Erythroblast (primary cell): Measurements from ENCODE around the gene CDT1.
A peak's percentile ranks its signal among the peaks of the same experiment; 100 is the strongest.

ENCODE experiments used
- DNase-seq, 2 experiments: peaks; one replicate each; lab custom pipeline; 2025; lab: John Stamatoyannopoulos, UW
- GATA1 ChIP-seq: IDR thresholded peaks from 2 replicates; pipeline ENCODE4 v1.6.1; 2011; ENCODE audit warnings: low read depth, mild to moderate bottlenecking, control low read depth, low read length, moderate library complexity
- POLR2A ChIP-seq: IDR thresholded peaks from 2 replicates; pipeline ENCODE4 v1.6.1; 2011; ENCODE audit warnings: mild to moderate bottlenecking, low read length

CDT1 gene

DNA sequence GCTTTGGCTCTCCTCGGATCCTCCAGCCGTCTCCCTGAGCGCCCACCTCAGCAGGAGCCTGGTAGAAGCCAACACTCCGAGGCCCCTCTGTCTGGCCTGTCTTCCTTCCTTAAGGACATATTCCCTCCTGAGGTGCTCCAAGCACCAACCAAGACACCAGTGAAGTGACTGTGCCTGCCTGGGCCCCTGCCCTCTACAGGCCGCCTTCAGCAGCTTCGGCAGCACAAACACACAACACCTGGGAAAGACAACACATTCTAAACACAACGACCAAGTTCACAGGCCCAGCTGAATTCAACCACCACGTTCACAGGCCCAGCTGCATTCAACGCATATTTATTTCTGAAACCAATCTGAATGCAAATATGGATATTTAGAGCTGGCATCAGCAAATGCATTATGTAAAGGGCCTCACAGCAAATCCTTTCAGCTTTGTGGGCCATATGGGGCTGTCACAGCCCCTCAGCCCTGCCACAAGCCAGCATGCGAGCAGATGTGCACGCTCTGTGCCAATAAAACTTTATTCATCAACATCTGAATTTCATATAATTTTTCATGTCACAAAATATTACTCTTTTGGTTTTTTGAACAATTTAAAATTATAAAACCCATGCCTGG, 40.9 kb downstream of the CDT1 start:
- no peak for DNase-seq

DNA sequence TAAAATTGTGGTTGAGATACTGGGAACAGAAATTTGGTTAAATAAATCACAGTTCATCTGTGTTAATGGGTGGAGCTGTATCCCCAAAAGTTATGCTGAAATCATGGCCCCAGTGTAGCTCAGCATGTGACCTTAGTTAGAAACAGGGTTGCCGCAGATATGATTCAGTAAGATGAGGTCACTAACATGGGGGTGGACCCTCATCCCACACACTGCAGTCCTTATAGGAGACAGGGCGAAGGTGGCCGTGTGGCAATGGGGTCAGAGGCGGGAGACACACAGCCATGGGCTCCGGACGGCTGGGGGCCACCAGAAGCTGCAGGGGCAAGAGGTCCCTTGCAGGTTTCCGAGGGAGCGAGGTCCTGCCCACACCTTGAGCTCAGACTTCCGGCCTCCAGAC, 42.5 kb downstream of the CDT1 start:
- no peak for DNase-seq
- TF ChIP-seq POLR2A (no peak), GATA1 (no peak)

More for the DNA sequence above, 40.9 kb downstream of the CDT1 start:
- TF ChIP-seq GATA1 (no peak), POLR2A (no peak)

DNA sequence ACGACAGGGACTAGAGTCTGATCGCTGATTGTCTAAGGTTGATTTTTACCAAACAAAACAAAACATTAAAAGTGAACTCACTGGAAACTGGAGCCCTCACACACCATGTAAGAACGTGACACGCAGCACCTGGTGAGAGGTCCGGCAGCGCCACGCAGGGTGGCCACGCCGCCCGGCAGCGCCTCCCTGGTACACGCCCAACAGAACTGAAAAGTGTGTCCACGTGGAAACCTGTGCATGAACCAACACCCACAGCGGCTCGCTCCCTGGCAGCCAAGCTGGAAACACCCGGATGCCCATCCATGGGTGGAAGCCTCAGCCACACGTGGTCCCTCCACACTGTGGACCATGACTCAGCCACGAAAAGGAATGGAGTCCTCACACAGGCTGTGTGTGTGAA, 44.1 kb downstream of the CDT1 start:
- TF ChIP-seq GATA1 (no peak), POLR2A (no peak)
- DNase-seq, result no peak

DNA sequence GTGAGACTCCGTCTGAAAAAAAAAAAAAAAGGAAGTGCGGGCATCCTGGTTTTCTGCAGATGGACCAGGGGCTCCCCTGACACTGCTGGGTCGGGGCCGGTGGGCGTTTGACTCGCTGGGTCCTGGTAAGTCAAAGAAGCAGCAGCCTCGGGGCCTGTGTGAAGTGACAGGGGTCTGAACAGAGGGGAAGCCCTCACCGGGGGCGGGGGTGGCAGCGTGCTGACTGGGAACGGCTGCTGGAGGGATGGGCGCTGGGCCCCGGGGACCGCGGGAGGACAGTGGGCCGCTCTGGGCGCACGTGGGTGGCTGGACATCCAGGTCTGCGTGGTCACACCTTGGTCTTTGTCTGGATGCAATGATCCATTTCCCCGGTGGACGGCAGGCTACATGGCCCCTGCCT, 45.0 kb downstream of the CDT1 start:
- no peak for TF ChIP-seq GATA1
- TF ChIP-seq POLR2A, result no peak
- no peak for DNase-seq

DNA sequence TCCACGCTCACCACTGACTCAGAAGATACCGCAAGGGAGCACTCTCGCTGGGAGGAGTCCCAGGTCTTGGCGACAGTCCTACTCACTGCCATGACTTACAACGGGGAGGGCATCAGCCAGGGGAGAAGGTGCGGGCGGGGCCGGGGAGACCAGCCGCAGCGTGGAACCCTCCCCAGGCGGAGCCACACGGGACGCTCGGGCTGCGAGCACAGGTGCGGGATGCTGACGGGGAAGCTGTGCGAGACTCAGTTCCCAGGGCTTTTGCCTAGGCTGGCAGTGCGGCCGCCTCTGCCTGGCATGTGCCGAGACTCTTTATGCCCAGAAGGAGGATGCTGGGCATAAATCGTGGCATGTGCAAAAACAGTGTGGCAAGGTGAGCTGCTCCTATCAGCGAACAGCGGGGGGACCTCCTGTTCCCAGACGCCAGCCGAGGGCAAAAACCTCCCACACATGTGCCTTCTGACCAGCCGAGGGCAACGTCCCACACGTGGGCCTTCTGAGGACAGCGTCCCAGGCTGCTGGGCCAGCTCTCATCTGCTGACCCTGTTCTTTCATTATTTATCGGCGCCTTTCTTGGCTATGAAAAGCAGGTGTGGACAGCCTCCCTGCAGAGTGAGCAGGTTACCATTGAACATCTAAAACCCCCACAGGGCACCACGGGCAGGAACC, 47.1 kb downstream of the CDT1 start:
- DNase-seq, result no peak
- TF ChIP-seq POLR2A (no peak), GATA1 (no peak)

DNA sequence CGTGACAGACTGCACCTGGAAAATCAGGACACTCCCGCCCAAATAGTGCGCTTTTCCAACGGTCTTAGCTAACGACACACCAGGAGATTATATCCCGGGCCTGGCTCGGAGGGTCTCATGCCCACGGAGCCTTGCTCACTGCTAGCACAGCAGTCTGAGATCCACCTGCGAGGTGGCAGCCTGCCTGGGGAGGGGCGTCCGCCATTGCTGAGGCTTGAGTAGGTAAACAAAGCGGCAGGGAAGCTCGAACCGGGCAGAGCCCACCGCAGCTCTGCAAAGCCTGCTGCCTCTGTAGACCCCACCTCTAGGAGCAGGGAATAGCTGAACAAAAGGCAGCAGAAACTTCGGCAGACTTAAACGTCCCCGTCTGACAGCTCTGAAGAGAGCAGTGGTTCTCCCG, 48.0 kb downstream of the CDT1 start:
- no peak for DNase-seq
- TF ChIP-seq GATA1, result no peak

DNA sequence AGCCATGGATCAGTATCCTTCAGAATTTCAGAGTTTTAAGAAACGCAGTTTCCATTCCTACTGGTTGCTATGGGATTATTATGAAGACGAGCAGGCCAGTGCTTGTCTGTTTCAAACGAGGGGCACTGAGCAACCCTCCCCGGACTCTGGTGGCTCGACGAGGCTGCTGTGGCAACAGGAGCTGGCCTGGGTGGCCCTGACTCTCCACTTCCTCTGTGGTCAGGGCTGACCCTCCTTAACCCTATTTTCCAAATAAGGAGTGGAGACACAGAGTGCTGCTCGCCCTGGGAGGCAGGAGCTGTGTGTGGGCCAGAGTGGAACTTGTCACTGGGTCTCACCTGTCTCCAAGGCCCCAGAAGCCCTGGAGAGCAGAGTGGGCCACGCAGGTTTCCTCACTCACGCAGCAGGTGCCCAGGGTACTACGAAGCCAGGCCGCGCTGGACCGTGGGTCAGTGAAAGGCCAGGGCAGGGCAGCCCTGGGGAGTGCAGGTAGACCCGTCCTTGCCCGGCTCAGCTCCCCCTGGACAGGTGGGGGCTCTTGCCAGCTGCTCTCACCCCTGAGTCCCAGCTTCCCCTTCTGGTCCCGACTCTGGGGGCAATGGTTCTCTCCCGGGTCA, 49.8 kb downstream of the CDT1 start:
- DNase-seq, result no peak
- TF ChIP-seq POLR2A, result no peak
- TF ChIP-seq GATA1, result no peak

DNA sequence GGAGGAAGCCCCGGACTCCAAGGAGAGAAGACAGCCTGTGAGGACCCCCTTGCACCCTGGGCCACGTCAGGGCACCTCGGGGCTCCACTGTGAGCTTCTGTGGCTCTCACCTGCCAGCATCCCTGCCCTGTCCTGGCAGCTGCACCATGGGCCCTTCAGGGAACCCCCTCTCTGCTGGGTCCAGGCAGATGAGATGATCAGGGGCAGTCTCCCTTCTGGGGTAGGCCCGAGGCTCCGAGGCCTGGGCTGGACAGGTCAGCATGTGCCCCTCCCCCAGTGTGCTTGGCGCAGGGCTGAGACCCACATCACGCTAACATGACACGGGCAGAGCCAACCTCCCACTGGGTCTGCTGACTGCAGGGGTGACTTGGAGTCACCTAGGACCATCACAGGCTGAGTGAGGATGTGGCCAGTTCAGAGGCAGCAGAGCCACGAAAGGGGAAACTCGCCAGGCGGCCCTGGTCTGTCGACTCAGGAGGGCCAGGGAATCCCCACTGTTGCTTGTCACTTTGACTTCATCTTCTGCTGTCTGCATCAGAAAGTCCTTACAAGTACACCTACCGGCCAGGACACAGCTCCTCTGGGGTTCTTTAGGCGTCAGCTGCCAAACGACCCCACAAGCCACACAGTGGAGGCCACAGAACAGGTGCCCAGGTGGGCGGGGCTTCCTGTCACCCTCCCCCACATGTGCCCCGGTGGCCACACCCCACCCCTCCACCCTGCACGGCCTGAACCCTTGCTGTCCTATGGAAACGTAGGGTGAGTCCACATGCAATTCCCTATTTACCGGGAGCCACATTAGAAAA, 50.9 kb downstream of the CDT1 start:
- peak in 1 of 2 experiments; percentile 33 for DNase-seq
- TF ChIP-seq POLR2A, result no peak
- no peak for TF ChIP-seq GATA1

DNA sequence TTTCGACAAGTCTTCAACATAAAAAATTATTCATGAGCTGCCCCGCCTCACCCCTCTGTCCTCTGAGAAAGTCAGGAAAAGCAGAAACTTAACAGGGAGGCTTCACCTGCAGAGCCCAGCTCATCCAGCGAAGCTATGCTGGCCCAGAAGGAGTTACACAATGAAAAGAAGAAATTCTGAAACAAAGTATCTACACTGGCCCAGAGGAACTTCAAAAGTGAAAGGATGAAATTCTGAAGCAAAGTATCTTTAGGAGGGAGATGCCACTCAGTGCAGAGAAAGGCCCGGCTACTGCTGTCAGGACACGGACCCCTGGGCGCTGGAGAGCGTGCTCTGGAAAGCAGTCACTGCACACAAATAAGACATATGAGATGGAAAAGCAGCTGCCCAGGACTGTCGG, 51.6 kb downstream of the CDT1 start:
- no peak for TF ChIP-seq GATA1
- no peak for DNase-seq

DNA sequence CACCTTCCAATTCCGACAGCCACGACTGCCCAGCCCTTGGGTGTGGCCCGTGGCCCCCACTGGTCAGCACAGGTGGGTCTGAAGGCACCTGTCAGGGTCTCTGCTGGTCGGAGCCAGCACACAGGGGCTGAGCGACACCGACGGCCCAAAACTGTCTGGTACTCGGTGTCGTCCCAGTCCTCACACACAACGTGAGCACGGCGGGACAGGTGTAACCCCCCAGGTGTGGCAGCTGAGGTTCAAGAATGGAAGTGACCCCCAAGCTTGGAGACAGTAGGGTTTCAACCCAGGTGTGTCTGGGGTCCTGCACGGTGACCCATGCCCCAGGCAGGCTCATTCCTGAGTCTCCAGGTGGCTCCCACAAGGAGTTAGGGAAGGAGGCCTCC, 52.1 kb downstream of the CDT1 start:
- DNase-seq, result no peak
- TF ChIP-seq POLR2A (no peak), GATA1 (no peak)

DNA sequence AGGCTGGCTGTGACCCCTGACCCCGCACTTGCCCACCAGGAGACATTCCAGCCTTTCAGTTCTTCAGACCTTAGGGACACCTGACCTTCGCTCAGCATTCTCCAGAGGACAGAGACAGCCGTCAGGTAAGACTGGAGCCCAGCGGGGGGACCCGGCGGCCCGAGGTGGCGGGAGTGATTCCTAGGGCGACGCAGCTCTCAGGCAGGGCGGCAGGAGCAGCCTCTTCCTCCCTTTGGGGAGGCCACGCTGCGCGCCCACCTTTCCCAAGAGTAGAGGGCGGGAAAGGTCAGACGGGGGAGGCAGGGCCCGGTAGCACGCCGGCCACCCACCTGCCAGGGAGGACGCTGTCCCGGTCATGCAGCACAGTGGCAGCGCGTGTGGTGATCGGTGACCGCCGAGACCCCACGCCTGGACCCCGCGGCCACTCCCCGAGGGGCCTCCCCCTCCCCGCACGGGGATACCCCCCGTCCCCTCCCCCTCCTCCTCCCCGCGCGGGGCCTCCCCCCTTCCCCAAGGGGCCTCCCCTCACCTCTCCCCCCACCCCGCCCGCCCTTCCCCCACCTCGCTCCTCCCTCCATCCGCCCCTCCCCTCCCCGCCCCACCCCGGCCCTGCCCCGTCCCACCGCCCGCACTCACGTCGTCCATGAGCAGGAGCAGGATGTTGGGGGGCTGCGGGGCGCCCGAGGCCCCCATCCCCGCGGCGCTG, 52.7 kb downstream of the CDT1 start:
- TF ChIP-seq POLR2A (no peak), GATA1 (no peak)
- DNase-seq, result peak in 1 of 2 experiments; percentile 40

DNA sequence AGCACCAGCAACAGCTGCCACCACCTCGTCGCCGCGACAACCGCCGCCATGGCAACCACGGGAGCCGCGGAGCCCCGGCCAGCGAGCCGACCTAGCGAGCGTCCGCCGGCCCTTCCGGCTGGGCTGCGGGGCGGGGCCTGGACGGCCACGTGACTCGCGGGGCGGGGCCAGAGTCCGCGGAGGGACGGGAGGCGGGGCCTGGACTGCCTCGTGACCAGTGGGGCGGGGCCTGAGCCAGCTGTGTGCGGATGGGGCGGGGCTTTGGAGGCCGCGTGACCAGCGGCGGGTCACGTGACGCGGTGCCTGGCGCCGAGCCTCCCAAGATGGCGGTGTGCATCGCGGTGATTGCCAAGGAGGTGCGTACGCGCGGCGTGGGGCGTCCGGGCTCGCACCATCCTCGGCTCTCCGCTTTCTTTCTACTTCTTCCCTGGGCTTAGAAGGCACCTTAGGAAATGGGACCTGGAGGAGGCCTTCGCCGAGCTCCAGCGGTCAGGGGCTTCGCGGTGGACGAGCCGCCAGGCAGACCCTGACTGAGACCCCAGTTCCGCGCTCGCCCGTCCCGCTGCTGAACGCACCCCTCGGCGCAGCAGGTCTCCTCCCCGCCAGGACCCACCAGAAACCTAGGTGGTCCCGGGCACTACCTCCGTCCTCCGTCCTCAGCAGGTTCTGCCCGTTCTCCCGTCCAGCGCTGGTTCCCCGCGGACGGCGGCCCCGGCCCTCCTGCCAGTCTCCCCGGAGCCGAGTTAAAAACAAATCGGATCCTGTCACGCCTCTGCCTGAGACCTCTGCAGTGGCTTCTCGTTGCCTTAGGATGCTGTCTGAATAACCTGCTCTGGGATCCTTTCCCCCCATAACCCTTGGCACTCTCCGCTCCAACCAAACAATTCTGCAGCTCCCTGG, 53.5 kb downstream of the CDT1 start, which contains the start of the genes GALNS and TRAPPC2L:
GALNS (minus strand) TSS at position 120 of the 900 bp plus-strand sequence; CDS start at position 50, 70 bp downstream.
TRAPPC2L (plus strand) TSS at position 300 of the 900 bp plus-strand sequence; CDS start at position 324, 24 bp downstream.
- peak; percentile 97 to 100 for DNase-seq
- TF ChIP-seq POLR2A (peak; percentile 56), GATA1 (no peak)
